Activated naive CD4-positive, alpha-beta T cell treated with anti-CD3 and anti-CD28 coated beads, Interleukin-2, amount 50 U/mL, for 24 hours (primary cell): ENCODE measurements around the gene DAPK2.
A peak's percentile ranks its signal among the peaks of the same experiment; 100 is the strongest.

Source experiments
- H3K27ac Mint-ChIP-seq: one replicate; pipeline ENCODE4 v1.8.0; 2021; ENCODE audit warnings: mild to moderate bottlenecking, mixed read lengths
- H3K27me3 Mint-ChIP-seq: one replicate; pipeline ENCODE4 v1.8.0; 2021; ENCODE audit warnings: mixed read lengths
- H3K36me3 Mint-ChIP-seq: one replicate; pipeline ENCODE4 v1.8.0; 2021; ENCODE audit warnings: mixed read lengths
- H3K4me1 Mint-ChIP-seq: one replicate; pipeline ENCODE4 v1.8.0; 2021; ENCODE audit warnings: mixed read lengths
- H3K4me3 Mint-ChIP-seq: one replicate; pipeline ENCODE4 v1.8.0; 2021; ENCODE audit warnings: mild to moderate bottlenecking, mixed read lengths
- H3K9me3 Mint-ChIP-seq: one replicate; pipeline ENCODE4 v1.8.0; 2021; ENCODE audit warnings: mixed read lengths

DAPK2 gene

DNA sequence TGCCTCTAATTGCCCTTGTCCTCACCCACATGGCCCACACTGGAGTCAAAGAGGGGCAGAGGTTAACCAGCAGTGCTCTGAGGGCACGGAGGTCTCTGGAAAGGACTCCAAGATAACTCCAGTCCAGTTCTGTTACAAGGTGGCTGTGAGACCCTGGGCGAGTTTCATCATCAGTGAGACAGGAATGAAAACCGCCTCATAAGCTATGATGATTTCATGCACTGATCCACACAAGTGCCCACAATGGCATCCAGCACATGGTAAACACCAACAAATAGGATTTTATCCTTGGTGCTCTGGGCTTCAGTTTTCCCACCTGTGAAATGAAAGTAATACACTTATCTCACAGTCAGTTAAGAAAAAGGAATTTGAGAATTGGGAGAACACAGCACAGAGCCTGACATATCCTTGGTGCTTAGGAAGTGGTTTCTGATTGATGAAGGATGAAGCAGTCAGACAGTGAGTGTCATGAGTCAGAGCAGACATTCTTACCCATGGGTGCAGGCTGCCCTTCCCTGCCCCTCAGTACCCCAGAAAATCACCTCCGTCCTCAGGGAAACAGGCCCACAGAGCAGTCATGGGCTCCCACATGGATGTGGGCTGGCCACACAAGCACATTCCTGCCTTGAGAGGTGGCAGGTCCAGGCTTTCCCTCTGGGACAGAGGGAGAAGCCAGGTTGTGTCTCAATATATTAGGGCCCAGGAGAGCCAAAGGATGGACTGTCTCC, 48.4 kb downstream of the DAPK2 start:
- H3K27ac Mint-ChIP-seq = no peak overlapping the region
- peaks cover 12% of the 10 kb centered on the region for H3K4me1 Mint-ChIP-seq
- no peaks in the 10 kb centered on the region for H3K36me3 Mint-ChIP-seq
- peaks cover 3% of the 10 kb centered on the region for H3K27me3 Mint-ChIP-seq
- H3K4me3 Mint-ChIP-seq = no peak overlapping the region
- no peaks in the 10 kb centered on the region for H3K9me3 Mint-ChIP-seq

DNA sequence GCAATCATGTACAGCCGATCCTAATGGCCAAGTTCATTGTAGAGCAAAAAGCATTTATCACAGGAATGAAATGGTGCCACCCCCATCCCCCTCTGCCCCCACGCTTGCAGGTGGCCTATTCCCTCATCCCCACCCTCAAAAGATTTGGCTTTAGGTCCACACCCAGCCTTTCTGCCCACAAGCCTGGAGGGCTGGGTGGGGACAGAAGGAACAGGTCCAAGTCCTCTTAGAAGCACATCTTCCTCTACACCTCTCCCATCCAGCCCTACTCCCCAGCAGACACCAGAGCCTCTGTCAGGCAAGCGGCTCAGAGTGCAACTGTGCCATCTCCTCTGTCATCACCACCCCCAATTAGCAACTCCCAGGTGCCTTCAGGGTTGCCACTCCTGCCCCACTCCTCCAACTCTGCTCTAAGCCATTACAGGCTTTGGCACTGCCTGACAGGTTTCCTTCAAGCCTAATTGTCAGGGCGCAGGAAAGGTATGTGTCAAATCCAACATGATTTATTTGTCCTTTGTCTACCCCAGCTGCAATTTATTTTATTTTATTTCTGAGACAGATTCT, 49.4 kb downstream of the DAPK2 start:
- Mint-ChIP-seq H3K27me3 (peaks cover 3% of the 10 kb centered on the region), H3K27ac (no peak overlapping the region), H3K36me3 (no peaks in the 10 kb centered on the region), H3K9me3 (no peaks in the 10 kb centered on the region), H3K4me3 (no peak overlapping the region), H3K4me1 (peaks cover 19% of the 10 kb centered on the region)

DNA sequence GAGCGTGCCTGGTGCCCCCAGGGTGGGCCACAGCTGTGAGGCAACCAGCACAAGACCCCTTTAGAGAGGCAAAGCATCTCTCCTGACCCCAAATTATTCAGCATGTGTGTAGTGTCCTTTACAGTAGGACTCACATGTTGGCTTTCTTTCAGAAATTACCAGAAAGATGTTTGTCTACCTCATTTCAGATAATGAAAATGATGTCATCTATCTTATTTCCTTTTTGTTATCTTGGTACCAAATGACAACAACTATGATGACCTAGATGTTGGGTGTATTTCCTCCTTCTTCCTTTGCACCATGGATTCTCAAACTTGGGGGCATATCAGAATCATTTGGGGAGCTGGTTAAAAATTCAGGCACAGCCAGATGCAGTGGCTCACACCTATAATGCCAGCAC, 50.5 kb downstream of the DAPK2 start:
- Mint-ChIP-seq H3K4me3 (no peak overlapping the region), H3K9me3 (no peaks in the 10 kb centered on the region), H3K27me3 (peaks cover 2% of the 10 kb centered on the region), H3K4me1 (peaks cover 18% of the 10 kb centered on the region), H3K27ac (no peak overlapping the region), H3K36me3 (no peaks in the 10 kb centered on the region)

DNA sequence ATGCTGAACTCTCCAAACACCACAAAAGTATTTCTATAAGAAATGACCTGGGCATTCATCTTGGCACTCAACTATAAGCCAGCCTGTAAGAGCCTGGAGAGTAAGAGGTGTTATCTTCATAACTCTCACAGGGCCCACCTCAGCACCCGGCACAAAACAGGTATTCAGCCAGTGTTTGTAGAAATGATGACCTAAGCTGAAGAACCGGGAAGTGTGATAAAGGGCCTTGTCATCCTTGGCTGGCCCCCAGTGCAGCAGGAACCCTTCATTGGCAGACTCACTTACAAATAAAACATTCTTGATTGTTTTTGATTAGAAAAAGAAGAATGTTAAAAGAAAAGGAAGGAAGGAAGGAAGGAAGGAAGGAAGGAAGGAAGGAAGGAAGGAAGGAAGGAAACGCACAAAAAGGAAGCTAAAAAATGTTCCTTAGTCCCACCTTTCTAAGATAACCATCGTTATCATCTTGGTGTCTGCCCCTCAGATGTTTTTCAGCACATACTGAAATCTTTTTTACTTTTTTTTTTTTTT, 52.1 kb downstream of the DAPK2 start:
- H3K27ac Mint-ChIP-seq = no peak overlapping the region
- H3K4me1 Mint-ChIP-seq = peaks cover 17% of the 10 kb centered on the region
- H3K9me3 Mint-ChIP-seq = no peaks in the 10 kb centered on the region
- H3K36me3 Mint-ChIP-seq = no peaks in the 10 kb centered on the region
- H3K27me3 Mint-ChIP-seq = no peaks in the 10 kb centered on the region
- H3K4me3 Mint-ChIP-seq = no peak overlapping the region

DNA sequence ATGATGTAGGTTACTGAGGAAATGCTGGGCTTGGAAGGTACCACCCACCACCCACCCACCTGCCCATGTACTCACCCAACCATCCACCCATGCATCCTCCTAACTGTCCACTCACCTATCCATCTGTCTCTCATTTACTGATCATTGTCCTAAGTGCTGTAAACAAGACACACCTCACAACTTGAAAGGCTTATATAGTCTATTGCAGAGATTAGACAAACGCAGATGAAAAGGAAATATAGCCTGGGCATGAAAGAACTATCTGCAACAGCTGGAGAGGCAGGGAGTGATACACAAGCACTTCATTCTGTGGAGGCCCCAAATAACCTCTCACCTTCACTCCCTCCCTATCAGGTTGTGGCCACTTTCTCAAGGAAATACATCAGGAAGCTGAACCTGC, 54.0 kb downstream of the DAPK2 start:
- peaks cover 10% of the 10 kb centered on the region for H3K4me1 Mint-ChIP-seq
- no peaks in the 10 kb centered on the region for H3K27me3 Mint-ChIP-seq
- H3K4me3 Mint-ChIP-seq = no peak overlapping the region
- no peak overlapping the region for H3K27ac Mint-ChIP-seq
- no peaks in the 10 kb centered on the region for H3K9me3 Mint-ChIP-seq
- no peaks in the 10 kb centered on the region for H3K36me3 Mint-ChIP-seq

DNA sequence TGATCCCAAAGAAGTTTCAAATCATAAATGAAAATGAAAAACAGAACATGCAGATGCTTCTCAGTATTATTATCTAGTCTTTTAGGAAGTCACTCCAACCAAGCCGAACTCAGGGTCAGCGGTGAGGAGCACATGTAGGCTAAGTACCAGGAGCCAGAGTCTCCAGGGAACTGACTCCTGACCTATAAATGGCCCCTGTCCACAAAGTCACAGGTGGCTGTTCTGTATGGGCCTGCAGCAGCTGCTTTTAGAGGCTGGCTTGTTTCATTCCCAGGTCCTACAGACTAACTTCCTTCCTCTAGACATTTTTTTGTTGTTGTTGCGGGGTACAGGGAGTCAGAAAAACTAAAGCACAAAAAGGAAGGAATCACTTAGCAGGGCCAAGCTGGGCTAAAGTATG, 54.6 kb downstream of the DAPK2 start:
- H3K27ac Mint-ChIP-seq = no peak overlapping the region
- H3K4me3 Mint-ChIP-seq = no peak overlapping the region
- H3K9me3 Mint-ChIP-seq = no peaks in the 10 kb centered on the region
- peaks cover 10% of the 10 kb centered on the region for H3K4me1 Mint-ChIP-seq
- H3K27me3 Mint-ChIP-seq = no peaks in the 10 kb centered on the region
- no peaks in the 10 kb centered on the region for H3K36me3 Mint-ChIP-seq

DNA sequence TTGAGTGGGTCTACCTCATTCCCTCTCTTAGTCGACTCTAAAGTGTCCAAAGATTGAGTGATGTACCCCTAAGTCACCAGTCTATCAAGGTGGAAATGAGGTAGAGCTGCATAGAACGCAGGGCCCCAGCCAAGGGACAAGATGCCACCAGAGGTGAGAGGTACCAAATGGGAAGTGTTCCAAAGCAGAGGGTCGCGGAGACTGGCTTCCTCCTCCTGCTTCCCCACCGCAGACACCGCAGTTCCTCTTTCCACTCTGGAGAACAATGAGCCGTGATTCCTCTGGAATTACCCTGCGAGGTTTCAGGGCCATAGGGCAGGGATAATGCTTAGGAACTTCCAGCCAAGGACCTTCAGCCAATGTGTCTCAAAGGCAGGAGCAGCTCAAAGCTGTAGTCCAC, 55.8 kb downstream of the DAPK2 start:
- Mint-ChIP-seq H3K4me1 (peaks cover 10% of the 10 kb centered on the region), H3K9me3 (no peaks in the 10 kb centered on the region), H3K4me3 (no peak overlapping the region)

DNA sequence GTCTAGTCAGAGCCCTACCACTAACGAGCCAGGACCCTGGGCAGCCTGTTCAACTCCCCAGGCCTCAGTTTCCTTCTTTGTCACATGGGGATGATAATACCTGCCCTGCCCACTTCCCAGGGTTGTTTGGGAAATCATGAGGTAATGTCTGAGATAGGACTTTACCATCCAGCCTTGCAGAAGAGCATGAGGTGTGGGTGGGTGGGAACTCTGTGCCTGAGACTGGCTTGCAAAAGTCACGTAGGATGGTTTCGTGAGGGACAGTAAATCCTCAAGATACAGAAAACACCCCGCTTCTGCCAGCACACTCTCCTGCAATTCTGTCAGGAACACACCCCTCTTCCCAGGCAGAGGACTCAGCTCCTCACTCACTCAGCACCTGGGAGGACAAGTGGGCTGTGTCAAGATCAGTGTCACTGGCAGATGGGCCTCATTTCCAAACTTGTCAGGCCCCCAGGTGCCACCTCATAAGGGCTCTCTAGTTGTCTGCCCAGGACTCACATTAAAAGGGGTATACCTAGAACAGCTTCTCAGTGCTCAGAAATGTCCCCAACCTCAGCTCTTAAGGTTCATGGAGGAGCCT, 58.4 kb downstream of the DAPK2 start:
- H3K27ac Mint-ChIP-seq = no peak overlapping the region
- H3K4me3 Mint-ChIP-seq = no peak overlapping the region
- peaks cover 10% of the 10 kb centered on the region for H3K4me1 Mint-ChIP-seq
- H3K27me3 Mint-ChIP-seq = no peaks in the 10 kb centered on the region
- H3K9me3 Mint-ChIP-seq = no peaks in the 10 kb centered on the region
- no peaks in the 10 kb centered on the region for H3K36me3 Mint-ChIP-seq

More for the DNA sequence above, 55.8 kb downstream of the DAPK2 start:
- no peaks in the 10 kb centered on the region for H3K36me3 Mint-ChIP-seq
- H3K27ac Mint-ChIP-seq = peak overlapping the region; percentile 35
- H3K27me3 Mint-ChIP-seq = no peaks in the 10 kb centered on the region

DNA sequence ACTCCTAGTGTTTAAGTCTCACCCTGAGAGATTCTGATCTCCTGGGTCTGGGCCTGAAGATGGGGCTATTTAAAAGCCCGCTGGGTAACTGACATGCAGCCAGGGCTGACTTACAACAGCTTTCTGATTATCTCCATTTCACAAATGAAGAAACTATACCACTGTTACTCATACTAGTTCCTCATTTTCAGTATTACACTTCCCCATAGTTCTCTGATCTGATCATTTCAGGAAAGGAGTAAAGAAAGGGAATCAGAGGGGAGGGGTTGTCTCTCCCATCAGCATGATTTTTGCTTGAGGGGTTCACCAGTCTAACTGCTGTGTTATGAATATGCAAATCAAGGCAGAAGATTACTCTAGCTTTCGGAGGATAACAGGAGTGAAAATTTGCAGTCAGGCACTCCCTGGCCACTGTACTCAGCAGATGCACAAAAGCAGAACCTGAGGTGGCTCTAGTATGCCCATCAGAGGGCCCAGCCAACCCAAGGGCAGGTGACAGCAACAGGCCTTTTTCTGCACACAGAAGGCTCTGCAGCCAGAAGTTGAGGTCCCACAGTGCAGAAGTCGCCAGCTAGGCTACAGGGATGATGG, 59.4 kb downstream of the DAPK2 start:
- Mint-ChIP-seq H3K27me3 (no peaks in the 10 kb centered on the region), H3K36me3 (no peaks in the 10 kb centered on the region), H3K9me3 (no peaks in the 10 kb centered on the region), H3K27ac (no peak overlapping the region), H3K4me3 (no peak overlapping the region), H3K4me1 (peaks cover 3% of the 10 kb centered on the region)

DNA sequence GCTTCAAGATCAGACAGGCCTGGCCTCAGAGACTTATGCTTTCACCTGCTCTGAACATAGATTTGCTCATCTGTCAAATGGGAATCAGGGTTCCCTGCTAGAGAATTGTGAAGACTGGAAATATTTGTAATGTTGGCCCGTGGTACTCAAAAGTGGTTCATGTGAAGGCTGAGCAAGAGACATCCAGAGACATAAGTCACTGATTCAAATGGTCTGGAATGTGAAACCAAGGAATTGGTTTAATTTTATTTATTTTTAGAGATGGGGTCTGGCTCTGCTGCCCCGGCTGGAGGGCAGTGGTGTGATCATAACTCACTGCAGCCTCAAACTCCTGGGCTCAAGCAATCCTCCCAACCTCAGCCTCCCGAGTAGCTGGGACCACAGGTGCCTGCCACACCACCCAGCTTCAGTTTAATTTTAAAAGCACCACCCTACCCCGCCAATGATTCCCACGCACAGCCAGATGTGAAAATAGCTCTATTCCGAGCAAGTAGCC, 60.1 kb downstream of the DAPK2 start:
- no peak overlapping the region for H3K27ac Mint-ChIP-seq
- no peaks in the 10 kb centered on the region for H3K4me1 Mint-ChIP-seq

DNA sequence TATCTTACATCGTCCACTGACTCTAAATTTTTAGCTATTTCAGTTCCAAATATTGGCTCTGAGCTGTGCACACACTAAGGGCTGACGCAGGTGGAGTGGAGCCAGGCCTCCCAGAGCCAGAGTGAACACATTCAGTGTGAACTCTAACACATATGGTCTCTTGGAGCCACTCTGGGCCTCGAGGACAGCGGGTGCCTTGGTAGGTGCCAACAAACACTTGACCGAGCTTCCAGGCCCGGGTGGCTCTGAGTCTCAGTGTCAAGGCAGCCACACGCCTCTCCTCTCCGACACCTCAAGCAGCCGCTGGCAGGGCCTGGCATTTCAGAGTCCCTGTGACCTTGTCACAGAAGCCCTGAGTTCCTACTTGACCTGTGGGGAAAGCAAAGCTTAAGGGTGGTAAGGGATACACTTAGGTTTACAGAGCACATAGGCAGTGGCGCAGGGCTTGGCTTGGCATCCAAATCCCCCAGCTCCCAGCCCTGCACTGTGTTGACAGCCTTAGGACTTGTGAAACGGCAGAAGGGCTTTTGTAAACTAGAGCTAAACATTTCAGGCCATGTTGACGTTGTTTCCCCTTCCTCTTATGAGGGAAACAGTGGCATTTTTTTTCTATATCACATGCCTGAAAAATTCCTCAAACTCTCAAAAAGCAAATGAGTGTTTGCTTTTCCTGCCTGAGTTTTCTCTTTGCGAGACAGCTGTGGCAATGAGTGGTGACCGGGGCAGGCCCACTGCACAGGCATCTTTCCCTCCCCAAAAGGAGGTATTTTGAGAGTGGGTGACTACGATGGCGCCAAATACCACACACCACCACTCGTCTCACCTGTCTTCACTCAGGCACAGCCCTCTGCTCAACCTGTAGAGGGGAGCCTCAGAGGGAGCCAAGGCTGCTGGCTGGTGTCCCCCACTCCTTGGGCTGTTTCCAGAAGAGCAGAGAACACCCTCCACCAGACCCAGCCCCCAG, 60.8 kb downstream of the DAPK2 start:
- H3K27me3 Mint-ChIP-seq = no peaks in the 10 kb centered on the region
- no peaks in the 10 kb centered on the region for H3K9me3 Mint-ChIP-seq
- no peak overlapping the region for H3K4me3 Mint-ChIP-seq
- H3K4me1 Mint-ChIP-seq = no peaks in the 10 kb centered on the region
- no peaks in the 10 kb centered on the region for H3K36me3 Mint-ChIP-seq
- H3K27ac Mint-ChIP-seq = no peak overlapping the region

More for the DNA sequence above, 60.1 kb downstream of the DAPK2 start:
- Mint-ChIP-seq H3K36me3 (no peaks in the 10 kb centered on the region), H3K27me3 (no peaks in the 10 kb centered on the region), H3K9me3 (no peaks in the 10 kb centered on the region), H3K4me3 (no peak overlapping the region)

DNA sequence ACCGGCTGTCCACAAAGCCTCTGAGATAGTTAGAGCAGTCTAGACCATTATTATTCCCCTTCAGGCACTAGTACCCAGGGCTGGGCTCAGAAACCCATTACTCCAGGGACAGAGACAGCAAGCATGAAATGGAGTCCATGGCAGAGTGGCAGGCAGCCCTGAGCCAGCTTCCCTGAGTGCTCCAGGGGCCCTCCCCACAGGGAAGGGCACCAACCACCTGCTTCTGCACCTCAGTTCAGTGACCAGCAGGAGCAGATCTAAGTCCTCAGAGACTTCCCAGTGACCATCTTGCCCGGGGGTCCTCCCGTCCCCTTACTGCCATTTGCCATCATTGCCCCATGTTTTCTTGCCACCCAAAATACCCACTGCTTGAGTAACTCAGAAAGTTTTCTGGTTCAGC, 62.0 kb downstream of the DAPK2 start:
- H3K36me3 Mint-ChIP-seq = no peaks in the 10 kb centered on the region
- no peaks in the 10 kb centered on the region for H3K27me3 Mint-ChIP-seq
- no peak overlapping the region for H3K27ac Mint-ChIP-seq
- no peaks in the 10 kb centered on the region for H3K4me1 Mint-ChIP-seq
- H3K4me3 Mint-ChIP-seq = no peak overlapping the region
- no peaks in the 10 kb centered on the region for H3K9me3 Mint-ChIP-seq

DNA sequence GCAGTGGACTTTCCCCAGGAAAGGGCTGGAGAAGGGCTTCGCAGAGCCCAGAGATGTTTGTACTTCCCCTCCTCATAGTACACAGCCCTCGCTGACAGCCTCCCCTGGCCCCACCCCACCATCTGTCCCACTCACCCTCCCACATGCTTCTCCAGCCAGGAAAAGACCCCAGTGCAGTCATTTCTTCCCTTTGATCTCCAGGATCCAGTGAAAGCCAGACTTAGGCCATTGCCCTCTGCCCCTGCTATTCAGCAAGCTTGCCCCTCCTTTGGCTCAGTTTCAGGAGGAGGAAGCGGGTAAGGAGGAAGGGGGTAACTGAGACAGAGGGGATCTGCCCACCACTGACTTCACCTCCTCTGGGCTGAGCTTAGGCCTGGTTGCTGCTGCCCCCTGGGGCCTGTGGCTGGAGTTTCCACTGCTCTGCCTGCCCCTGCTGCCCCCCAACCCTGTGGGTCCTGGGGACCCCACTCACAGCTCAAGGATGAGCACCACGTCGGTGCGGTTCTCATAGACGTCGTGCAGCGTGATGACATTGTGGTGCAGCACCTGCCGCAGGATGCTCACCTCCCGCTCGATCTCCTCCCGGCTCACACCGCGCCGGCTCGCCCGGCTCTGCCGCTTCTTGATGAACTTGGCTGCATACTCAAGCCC, 63.1 kb downstream of the DAPK2 start:
- Mint-ChIP-seq H3K4me1 (no peaks in the 10 kb centered on the region), H3K4me3 (no peak overlapping the region), H3K36me3 (no peaks in the 10 kb centered on the region), H3K27ac (peak overlapping the region; percentile 51), H3K27me3 (no peaks in the 10 kb centered on the region), H3K9me3 (no peaks in the 10 kb centered on the region)

DNA sequence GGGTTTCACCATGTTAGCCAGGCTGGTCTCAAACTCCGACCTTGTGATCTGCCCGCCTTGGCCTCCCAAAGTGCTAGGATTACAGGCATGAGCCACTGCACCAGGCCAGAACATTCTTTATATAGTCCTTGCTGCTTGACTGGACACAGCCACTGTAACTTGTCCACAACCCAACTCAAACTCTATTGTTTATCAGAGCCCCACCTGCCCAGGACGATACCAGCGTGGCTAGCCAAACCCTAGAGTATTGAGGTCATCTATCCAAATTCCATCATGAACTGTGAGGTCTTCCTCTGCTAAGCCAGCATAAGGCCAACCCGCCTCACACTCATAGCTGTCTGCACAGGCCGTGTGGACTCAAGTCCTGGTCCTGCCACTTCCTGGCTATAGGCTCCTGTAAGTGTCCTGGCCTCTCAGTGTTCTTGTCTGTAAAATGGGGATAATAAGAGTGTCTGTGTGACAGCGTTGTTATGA, 63.9 kb downstream of the DAPK2 start:
- H3K9me3 Mint-ChIP-seq = no peaks in the 10 kb centered on the region
- no peak overlapping the region for H3K4me3 Mint-ChIP-seq
- H3K36me3 Mint-ChIP-seq = no peaks in the 10 kb centered on the region
- H3K27ac Mint-ChIP-seq = no peak overlapping the region
- H3K4me1 Mint-ChIP-seq = no peaks in the 10 kb centered on the region
- no peaks in the 10 kb centered on the region for H3K27me3 Mint-ChIP-seq
